Suprapubic skin (tissue), 4 donors: ENCODE data around the gene IFRD2. TPM values are rescaled to one million over a fixed set of nuclear protein-coding genes. Genes with fewer than 3 reads are reported as not detected.

Experiments used
- DNase-seq, 2 donors: peaks; one replicate each; pipeline ENCODE4 v3.0.0-alpha.2; 2019; ENCODE audit warnings: low spot score in 2 of 2
- H3K27ac ChIP-seq: fragments of 200-600 bp; sonication (generic); one replicate; pipeline ENCODE4 v1.5.1; 2019
- H3K27me3 ChIP-seq: fragments of 200-600 bp; sonication (generic); one replicate; pipeline ENCODE4 v1.5.1; 2019
- H3K36me3 ChIP-seq: fragments of 200-600 bp; sonication (generic); one replicate; pipeline ENCODE4 v1.5.1; 2019
- H3K4me1 ChIP-seq: fragments of 200-600 bp; sonication (generic); one replicate; pipeline ENCODE4 v1.5.1; 2019
- H3K4me3 ChIP-seq: fragments of 200-600 bp; sonication (generic); one replicate; pipeline ENCODE4 v1.5.1; 2019; ENCODE audit warnings: mild to moderate bottlenecking
- H3K9me3 ChIP-seq: fragments of 200-600 bp; sonication (generic); one replicate; pipeline ENCODE4 v1.5.1; 2019
- EP300 ChIP-seq: sonication (generic); formaldehyde crosslinking; IDR thresholded peaks from one replicate; pipeline ENCODE4 v1.6.1; 2017; ENCODE audit warnings: antibody characterized with exemption
- POLR2A ChIP-seq, 2 donors: fragments of 450-650 bp; IDR thresholded peaks; one replicate each; pipeline ENCODE4 v1.6.1; 2017; ENCODE audit warnings: antibody characterized with exemption in 2 of 2, mild to moderate bottlenecking in 2 of 2, moderate library complexity in 2 of 2
- POLR2AphosphoS5 ChIP-seq, 3 donors: sonication (generic); formaldehyde crosslinking; IDR thresholded peaks; one replicate each; pipeline ENCODE4 v1.6.1; 2017; ENCODE audit warnings: antibody characterized with exemption in 3 of 3
- WGBS: methylation state at CpG from one replicate; pipeline ENCODE4 v1.1.5; 2018; 5-methylcytosine and 5-hydroxymethylcytosine counted together
- total RNA-seq, 4 donors: library from RNA; depleted of rRNA; stranded (reverse); fragments of >200 nt; gene quantifications; one replicate each; pipeline ENCODE4 v1.1.0, GENCODE V29; 2016
- TF ChIP-seq, protein P1 (sequence below), 2 donors: fragments of 200-600 bp in 1 of 2; fragments of 450-650 bp in 1 of 2; sonication (generic) in 1 of 2; IDR thresholded peaks; one replicate each; pipeline ENCODE4 v1.5.1; 2016 to 2019; ENCODE audit warnings: antibody characterized with exemption in 2 of 2, mild to moderate bottlenecking in 1 of 2, moderate library complexity in 1 of 2

Gene IFRD2
- total RNA-seq, 4 donors from 2014 or later: 56.3 to 84.9 (median 75.2) TPM

DNA sequence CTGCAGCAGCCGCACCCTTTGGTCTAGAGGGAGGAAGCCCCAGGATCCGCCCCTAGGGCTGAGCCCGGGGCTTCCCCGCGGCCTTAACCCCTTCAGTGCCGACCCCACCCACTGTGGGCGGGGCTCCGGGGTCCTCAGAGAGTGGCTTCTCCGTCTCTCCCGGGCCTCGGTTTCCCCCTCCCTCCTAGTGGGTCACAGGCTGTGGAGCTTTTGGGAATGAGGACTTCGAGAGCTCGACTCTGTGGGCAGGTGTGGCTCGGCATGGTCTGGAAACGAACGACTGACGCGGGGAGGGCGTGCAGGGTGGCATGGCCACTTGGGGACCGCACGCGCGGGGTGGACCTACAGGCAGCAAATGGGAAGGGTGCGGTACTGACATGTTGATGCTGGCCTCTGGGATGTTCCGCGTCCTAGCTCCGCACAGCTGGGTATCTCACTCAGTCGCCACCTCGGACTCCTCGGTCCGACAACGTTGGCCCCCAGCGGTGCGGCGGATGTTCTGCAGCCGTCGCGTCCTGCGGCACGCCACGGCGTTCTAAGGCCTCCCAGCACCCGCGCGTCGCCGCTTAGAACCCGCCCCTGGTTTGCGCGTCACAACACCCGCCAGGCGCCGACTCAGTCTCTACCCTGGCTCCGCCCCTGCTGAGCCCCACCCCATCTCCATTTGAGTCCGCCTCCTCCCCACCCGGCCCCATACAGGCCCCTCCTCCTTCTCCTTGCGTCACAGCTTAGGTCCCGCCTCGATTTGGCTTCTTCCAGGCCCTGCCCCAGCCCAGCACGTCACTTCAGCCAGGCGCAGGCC, 6.8 kb upstream of the IFRD2 start, which contains the start of the genes HYAL3 and NAA80:
Gene HYAL3, minus strand, starts transcription at position 570 of the 802 bp plus-strand sequence. CDS start 3,803 bp downstream, outside the sequence.
Gene NAA80, minus strand, starts transcription at position 570 of the 802 bp plus-strand sequence. CDS start 1,942 bp downstream, outside the sequence.
- TF ChIP-seq, protein P1, sequence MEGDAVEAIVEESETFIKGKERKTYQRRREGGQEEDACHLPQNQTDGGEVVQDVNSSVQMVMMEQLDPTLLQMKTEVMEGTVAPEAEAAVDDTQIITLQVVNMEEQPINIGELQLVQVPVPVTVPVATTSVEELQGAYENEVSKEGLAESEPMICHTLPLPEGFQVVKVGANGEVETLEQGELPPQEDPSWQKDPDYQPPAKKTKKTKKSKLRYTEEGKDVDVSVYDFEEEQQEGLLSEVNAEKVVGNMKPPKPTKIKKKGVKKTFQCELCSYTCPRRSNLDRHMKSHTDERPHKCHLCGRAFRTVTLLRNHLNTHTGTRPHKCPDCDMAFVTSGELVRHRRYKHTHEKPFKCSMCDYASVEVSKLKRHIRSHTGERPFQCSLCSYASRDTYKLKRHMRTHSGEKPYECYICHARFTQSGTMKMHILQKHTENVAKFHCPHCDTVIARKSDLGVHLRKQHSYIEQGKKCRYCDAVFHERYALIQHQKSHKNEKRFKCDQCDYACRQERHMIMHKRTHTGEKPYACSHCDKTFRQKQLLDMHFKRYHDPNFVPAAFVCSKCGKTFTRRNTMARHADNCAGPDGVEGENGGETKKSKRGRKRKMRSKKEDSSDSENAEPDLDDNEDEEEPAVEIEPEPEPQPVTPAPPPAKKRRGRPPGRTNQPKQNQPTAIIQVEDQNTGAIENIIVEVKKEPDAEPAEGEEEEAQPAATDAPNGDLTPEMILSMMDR (IDR thresholded peaks at IDR 0.05): peak; percentile 43 to 54
- TF ChIP-seq POLR2AphosphoS5 (IDR thresholded peaks at IDR 0.05): peak in 2 of 3 donors; percentile 66 to 70
- TF ChIP-seq POLR2A (IDR thresholded peaks at IDR 0.05): peak; percentile 42 to 54
- no peak for TF ChIP-seq EP300
- Histone ChIP-seq H3K4me3 (peak within 1 kb of the TSS; percentile 71), H3K27ac (peak within 1 kb of the TSS; percentile 89), H3K9me3 (no peaks in the 10 kb centered on the region), H3K36me3 (peaks cover 9% of the 10 kb centered on the region), H3K27me3 (no peaks in the 10 kb centered on the region), H3K4me1 (peaks cover 47% of the 10 kb centered on the region)
- DNase-seq: peak; percentile 100
- WGBS: 0% methylated on average over 40 of the region's 61 CpGs

DNA sequence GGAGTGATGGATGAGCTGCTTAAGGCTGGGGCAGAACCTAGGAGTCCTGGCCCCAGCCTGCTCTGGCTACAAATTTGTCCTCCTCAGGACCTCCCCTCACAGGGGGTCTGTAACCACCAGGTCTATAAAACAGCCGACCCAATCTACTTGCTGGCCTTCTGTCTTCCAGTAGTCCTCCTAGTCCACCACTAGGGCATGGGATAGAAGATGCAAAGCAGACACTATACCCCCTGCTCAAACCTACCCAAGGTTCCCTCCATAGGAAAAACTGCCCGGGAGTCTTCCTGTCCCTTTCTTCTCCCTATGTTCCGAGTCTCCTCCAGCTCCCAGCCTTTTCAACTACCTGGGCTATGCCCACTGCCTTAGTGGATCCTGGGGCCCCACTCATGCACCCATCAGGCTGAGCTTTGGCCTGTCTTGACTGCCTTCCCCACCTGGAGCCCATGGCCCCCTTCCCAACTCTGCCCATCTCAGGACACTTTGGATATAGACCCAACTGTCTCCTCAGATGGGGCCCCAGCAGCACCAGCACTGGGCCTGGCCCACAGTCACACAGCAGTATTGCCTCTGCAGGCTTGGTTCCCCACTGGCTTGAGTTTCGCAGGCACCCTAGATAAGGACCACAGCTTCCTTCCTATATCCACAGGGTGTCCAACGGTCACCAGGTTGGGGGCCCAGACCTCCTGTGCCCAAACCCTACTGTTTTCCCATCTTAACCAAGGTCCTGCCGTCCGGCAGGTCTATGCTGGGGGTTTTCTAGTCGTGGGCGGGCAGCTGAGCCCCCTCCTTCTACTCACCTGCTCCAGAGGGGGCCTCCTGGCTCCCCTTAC, 5.9 kb upstream of the IFRD2 start:
- H3K4me1 ChIP-seq: peaks cover 42% of the 10 kb centered on the region
- peak in 1 of 2 donors; percentile 75 for DNase-seq
- WGBS: 45% methylated on average over 9 of the region's 9 CpGs

DNA sequence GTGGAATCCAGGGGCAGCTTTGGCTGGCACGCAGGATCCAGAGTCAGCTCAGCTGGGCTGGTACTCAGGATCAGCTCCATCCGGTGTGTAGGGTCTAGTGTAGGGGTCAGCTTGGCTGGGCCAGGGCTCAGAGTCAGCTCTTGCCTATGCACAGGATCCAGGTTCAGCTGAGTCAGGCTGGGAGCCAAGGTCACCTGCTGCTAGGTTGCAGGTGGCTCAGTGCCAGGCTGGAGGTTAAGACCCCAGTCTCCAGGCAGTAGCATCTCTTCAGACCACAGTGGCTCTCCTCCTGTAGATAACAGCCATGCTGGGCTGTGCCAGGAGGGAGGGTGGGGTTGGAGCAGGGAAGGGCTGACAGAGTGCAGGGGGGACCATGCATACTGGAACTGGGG, 5.2 kb upstream of the IFRD2 start:
- peak in 1 of 2 donors; percentile 77 for DNase-seq
- no CpG with 5 or more reads among the region's 2 CpGs for WGBS

More for the DNA sequence above, 5.9 kb upstream of the IFRD2 start:
- Histone ChIP-seq H3K27ac (peak overlapping the region; percentile 89), H3K9me3 (no peaks in the 10 kb centered on the region), H3K4me3 (peak overlapping the region; percentile 71), H3K36me3 (peaks cover 9% of the 10 kb centered on the region), H3K27me3 (no peaks in the 10 kb centered on the region)
- TF ChIP-seq, protein P1 (IDR thresholded peaks at IDR 0.05): no peak
- TF ChIP-seq POLR2AphosphoS5 (IDR thresholded peaks at IDR 0.05) (no peak), POLR2A (IDR thresholded peaks at IDR 0.05) (no peak)

DNA sequence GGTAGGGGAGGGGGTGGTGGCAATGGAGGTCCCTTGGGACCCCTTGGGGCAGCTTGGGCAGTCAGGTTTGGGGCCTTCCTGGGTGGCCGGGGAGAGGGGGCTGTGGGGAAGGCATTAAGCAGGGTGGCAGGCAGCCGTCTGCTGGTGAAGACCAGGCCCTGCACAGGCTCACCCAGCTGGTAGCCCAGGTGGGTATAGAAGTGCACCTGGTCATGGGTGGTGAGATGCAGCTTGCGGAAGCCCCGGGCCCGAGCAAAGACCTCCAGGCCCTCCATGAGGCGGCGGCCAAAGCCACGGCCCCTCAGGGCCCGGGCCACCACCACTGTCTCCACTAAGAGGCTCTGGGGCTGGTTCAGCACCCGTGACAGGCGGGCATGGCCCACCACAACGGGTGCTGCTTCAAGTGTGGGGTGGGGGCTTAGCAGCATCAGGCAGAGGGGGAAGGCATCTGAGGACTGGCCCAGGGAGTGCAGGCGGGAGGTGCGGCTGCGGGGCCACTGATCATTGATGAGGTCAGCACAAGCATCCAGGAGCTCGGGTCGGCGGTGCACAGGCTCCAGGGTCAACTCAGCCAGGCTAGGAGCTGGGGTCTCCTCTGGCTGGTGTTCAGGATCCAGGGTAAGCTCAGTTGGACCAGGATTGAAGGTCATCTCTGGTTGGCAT, 4.6 kb upstream of the IFRD2 start:
- Histone ChIP-seq H3K4me1 (peaks cover 43% of the 10 kb centered on the region), H3K27me3 (no peaks in the 10 kb centered on the region), H3K9me3 (no peaks in the 10 kb centered on the region), H3K27ac (no peak overlapping the region), H3K4me3 (no peak overlapping the region), H3K36me3 (peaks cover 9% of the 10 kb centered on the region)
- DNase-seq: peak in 1 of 2 donors; percentile 71
- 91% methylated on average over 8 of the region's 18 CpGs for WGBS
- TF ChIP-seq, protein P1 (IDR thresholded peaks at IDR 0.05): no peak
- TF ChIP-seq POLR2AphosphoS5 (IDR thresholded peaks at IDR 0.05) (no peak), EP300 (no peak), POLR2A (IDR thresholded peaks at IDR 0.05) (no peak)

More for the DNA sequence above, 5.2 kb upstream of the IFRD2 start:
- Histone ChIP-seq H3K9me3 (no peaks in the 10 kb centered on the region), H3K4me3 (no peak overlapping the region), H3K27me3 (no peaks in the 10 kb centered on the region), H3K4me1 (peaks cover 45% of the 10 kb centered on the region), H3K27ac (no peak overlapping the region), H3K36me3 (peaks cover 9% of the 10 kb centered on the region)
- TF ChIP-seq, protein P1 (IDR thresholded peaks at IDR 0.05): no peak
- TF ChIP-seq POLR2AphosphoS5 (IDR thresholded peaks at IDR 0.05) (no peak), EP300 (no peak), POLR2A (IDR thresholded peaks at IDR 0.05) (no peak)
